ENCODE measurements around the gene WIZ. TPM values are rescaled to one million over a fixed set of nuclear protein-coding genes. Genes with fewer than 3 reads are reported as not detected.

The WIZ gene
- total RNA-seq, 1 donor from 2014 or later, result 42.3 TPM

DNA sequence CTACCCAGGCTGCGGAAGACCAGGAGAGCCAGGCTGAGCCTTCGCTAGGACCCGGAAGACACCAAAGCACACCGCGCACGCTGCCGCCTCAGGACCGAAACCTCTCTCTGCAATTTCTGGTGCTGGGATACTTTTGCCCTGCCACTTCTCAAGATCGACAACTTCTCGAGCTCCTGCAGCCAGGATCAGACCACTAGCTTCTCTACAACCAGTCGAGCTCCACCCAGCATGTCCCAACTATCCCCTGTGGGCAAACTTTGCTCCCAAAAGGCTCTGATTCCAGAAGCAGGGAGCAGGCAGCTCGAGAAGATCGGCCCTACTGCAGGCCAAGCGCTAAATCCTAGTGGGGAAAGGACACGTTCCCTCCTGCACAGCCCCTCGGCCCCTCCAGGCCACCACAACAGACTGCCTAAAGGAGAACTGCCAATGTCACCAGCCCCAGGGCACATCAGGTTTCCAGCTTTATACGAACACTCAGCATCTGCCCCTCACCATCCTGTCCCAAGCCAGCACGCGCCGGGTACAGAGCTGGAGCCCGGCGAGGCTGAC is 71.1 kb downstream of the WIZ start:
- peak; percentile 64 for DNase-seq (ENCODE audit: low spot score)

DNA sequence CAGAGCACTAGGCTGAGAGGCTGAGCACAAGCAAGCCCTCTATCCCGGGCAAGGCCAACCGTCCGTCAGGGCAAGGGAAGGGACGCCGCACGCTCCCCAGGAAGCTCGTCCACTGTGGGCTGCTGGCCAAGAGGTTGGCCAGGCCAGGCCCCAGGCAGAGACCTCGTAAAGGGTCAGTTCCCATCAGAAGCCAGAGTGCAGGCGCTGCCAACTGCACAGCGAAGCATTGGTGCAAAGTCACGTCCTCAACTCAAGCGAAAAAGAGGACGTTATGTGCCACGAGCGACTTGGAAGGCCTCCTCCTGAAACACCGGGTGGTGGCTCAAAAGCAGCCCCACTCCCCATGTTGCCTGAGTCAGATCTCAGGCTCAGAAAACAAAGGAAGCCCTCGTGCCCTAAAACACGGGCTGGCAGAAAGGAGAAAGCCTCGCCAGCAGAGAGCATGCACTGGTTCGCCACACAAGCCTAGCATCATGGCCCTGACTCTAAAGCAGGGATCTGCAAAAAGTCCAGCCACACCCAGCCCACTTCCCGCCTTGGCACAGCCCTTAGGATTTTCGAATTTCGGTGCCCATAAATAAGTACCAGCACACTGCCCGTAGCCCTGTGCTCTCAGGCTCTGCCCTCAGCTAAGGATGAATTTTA is 74.8 kb downstream of the WIZ start:
- DNase-seq (ENCODE audit: low spot score), result no peak

DNA sequence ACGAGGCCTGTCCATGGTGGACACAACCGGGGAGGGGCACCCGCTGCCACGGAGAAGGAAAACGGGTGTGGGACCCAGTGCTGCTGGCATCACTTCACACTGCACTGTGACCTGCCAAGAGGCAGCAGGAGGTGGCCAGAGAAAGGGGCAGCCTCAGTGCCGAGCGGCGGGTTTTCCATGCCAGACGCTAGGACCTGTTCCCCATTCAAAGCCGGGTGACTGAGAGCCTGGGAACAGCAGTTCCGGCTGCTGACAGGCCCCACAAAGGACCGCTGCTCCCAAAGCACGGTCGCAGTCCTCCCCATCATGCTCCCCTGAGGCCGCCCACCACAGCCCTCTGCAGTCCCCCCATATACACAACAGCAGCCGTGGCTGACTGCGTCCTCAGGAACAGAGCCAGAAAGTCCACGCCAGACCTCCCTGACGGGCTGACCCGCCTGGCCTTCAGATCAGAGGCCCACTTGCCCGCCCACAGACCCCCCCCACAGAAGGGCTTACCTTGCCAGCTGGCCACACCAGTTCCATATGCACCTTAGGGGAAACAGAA is 75.6 kb downstream of the WIZ start:
- DNase-seq (ENCODE audit: low spot score), result no peak

DNA sequence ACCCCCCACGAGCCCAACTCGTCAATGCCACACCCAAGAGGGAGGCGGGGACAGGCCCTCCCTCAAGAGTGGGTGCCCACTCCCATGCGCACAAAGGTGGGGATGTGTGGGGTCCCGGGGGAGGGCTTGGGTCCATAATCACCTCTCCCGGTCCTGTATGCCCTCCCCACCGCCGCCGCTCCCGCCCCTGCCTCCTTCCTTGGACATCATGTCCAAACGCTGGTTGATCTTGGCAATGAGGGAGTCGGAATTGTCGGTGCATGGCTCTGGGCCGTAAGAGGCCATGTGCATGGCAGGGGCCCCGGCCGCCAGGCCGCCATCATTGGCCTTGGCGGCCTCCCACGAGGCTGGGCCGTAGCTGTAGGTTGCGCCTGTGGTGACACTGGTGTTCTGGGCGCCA is 76.1 kb downstream of the WIZ start:
- no peak for DNase-seq (ENCODE audit: low spot score)

DNA sequence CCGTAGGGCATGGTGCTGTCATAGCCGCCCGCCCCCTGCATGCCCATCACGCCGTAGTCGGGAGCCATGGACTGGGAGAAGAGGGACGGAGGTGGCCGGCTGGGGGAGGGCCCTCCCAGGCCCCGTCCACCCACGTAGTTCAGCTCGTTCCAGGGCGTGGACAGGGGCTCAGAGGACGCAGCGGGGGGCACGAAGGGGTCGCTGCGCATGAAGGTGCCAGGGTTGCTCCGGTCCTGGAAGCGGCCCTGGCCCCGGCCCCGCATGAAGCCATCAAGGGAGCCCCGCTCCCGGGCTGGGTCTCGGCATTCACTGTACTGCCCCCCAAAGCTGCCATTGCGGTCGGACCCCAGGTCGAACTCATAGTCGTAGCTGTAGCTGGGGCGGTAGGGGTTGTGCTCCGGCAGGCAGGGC is 76.9 kb downstream of the WIZ start:
- DNase-seq (ENCODE audit: low spot score), result no peak

DNA sequence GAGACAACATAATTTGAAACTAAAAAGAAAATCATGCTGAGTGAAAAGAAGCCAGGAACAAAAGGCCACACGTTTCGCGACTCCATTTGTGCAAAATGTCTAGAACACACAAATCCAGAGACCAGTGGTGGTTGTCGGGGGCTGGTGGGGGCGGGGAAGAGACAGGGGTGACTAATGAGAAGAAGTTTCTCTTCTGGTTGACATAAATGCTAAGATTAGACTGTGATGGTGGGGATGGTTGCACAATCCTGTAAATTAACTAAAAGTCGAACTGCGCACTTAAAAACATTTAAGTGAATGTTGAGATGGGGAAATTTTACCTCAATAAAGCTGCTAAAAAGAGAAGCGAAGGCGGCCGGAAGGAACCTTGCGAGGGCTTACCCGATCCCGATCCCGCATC is 77.3 kb downstream of the WIZ start:
- no peak for DNase-seq (ENCODE audit: low spot score)

DNA sequence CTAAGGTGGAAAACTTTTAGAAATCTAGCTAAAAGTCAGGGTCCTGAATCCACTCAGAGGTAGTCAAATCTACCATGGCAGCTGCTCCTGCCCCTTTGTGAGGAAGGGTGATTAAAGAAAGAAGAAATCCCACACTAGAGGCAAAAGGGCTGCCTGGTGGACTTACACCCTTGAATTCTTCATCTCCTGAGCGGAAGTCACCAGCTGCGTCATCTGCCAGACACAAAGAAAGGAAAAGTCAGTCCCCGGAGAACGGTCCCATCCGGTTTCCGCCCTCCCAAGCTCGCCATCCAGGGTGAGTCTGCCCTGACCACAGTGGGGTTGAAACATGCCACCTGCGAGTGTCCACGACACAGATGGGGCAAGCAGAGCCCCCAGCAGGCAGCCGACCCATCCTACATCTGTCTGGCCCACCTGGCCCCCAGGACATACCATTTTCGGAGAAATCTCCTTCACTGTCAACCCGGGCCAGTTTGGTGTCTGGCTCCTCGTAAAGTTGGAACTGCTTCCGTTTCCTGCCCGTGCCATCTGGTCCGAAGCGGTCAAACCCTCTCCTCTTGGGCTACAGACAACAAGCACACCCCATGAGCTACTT is 77.9 kb downstream of the WIZ start:
- DNase-seq (ENCODE audit: low spot score), result no peak

DNA sequence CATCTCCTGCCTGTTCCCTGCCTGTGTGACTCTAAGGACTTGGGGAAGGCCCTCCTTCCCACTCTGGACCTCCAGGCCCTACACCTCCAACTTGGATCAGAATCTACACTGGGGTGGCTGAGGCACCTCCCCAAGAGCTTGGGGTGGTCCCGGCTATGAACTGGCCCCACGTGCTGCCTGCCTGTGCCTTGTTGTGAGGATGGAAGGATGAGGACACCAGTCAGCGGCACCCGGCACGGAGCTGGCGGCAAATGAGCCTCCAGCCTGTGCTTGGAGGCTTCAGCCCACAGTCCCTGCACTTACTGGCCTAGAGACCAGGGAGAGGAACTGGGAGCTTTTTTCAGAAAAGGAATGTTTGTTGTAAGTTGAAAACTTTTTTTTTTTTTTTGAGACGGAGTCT is 78.6 kb downstream of the WIZ start:
- no peak for DNase-seq (ENCODE audit: low spot score)

Other genes starting within 250 kb of the WIZ start
- 125 TPM for gene NOTCH3, start 249.0 kb downstream of the WIZ start, total RNA-seq
- gene EPHX3, start 217.5 kb downstream of the WIZ start, total RNA-seq, result 2.5 TPM
- gene BRD4, start 117.4 kb downstream of the WIZ start, total RNA-seq, result 134 TPM
- gene AKAP8, start 70.2 kb downstream of the WIZ start, total RNA-seq, result 69.7 TPM
- 133 TPM for gene AKAP8L, start 31.0 kb downstream of the WIZ start, total RNA-seq
- gene RASAL3, start 14.6 kb upstream of the WIZ start, total RNA-seq, result 3.9 TPM
- gene PGLYRP2, start 29.5 kb upstream of the WIZ start, total RNA-seq, result 0.34 TPM
- 19.8 TPM for gene CYP4F22, start 58.6 kb upstream of the WIZ start, total RNA-seq
- 21.6 TPM for gene CYP4F8, start 165.3 kb upstream of the WIZ start, total RNA-seq
- gene CYP4F3, start 190.9 kb upstream of the WIZ start, total RNA-seq, result 10.7 TPM
- 98.1 TPM for gene CYP4F12, start 223.1 kb upstream of the WIZ start, total RNA-seq